Fibroblast of lung (primary cell): ENCODE data around the gene ICE1.
"Not testable (repeated sequence)": the region's sequence is repeated elsewhere in the genome, so short reads cannot be mapped to it uniquely, and the experiment has no call there.

ENCODE experiments used
- EZH2 ChIP-seq: IDR thresholded peaks from 2 replicates; pipeline ENCODE4 v1.5.1; 2012; ENCODE audit warnings: low read length, control low read depth, mild to moderate bottlenecking; ENCODE audit errors: missing control alignments
- TF ChIP-seq, protein P1 (sequence below), 2 donors: IDR thresholded peaks in 1 of 2; conservative IDR thresholded peaks in 1 of 2; 1 replicate in 1 of 2; 2 replicates in 1 of 2; pipeline ENCODE4 v1.5.1; 2011 to 2012; ENCODE audit warnings: low read length in 2 of 2, control low read depth in 1 of 2, inconsistent platforms in 1 of 2, low read depth in 1 of 2, mild to moderate bottlenecking in 1 of 2

DNA sequence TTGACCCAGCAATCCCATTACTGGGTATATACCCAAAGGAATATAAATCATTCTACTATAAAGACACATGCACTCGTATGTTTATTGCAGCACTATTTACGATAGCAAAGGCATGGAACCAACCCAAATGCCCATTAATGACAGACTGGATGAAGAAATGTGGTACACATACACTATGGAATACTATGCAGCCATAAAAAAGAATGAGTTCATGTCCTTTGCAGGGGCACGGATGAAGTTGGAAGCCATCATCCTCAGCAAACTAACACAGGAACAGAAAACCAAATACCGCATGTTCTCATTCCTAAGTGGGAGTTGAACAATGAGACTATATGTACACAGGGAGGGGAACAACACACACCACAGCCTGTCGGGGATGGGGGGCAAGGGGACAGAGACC, 8.6 kb upstream of the ICE1 start:
- TF ChIP-seq, protein P1, sequence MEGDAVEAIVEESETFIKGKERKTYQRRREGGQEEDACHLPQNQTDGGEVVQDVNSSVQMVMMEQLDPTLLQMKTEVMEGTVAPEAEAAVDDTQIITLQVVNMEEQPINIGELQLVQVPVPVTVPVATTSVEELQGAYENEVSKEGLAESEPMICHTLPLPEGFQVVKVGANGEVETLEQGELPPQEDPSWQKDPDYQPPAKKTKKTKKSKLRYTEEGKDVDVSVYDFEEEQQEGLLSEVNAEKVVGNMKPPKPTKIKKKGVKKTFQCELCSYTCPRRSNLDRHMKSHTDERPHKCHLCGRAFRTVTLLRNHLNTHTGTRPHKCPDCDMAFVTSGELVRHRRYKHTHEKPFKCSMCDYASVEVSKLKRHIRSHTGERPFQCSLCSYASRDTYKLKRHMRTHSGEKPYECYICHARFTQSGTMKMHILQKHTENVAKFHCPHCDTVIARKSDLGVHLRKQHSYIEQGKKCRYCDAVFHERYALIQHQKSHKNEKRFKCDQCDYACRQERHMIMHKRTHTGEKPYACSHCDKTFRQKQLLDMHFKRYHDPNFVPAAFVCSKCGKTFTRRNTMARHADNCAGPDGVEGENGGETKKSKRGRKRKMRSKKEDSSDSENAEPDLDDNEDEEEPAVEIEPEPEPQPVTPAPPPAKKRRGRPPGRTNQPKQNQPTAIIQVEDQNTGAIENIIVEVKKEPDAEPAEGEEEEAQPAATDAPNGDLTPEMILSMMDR (conservative IDR thresholded peaks at IDR 0.05 in 1 of 2, IDR thresholded peaks at IDR 0.05 in 1 of 2; ENCODE audit: low read depth in 1 of 2, low read length in 2 of 2): not testable (repeated sequence)
- TF ChIP-seq EZH2: not testable (repeated sequence)
